HCT116 (cell line): Measurements from ENCODE around the gene GABRR2. TPM values are rescaled to one million over a fixed set of nuclear protein-coding genes. Genes with fewer than 3 reads are reported as not detected.

ENCODE experiments used
- ATAC-seq: fragments of 200-7000 bp; cut with Tn5 transposase; 2 replicates; pipeline ENCODE4 v1.9.1; 2020; ENCODE audit warnings: mild to moderate bottlenecking, moderate library complexity
- BruUV-seq: library from RNA; stranded (reverse); fragments of 400-500 nt; replicated peaks from 2 replicates; lab custom pipeline; 2021; lab: Mats Ljungman, UMichigan
- CTCF ChIA-PET: fragments of 300-600 bp; sonication (Branson Sonifier 250); formaldehyde crosslinking; loops from one replicate; lab custom pipeline; 2021; ENCODE audit warnings: antibody characterized with exemption; lab: Charles Lee
- POLR2A ChIA-PET: fragments of 300-600, 350-600 bp; sonication (Branson Sonifier 250); formaldehyde crosslinking; loops from one replicate; lab custom pipeline; 2021; ENCODE audit warnings: antibody characterized with exemption; lab: Charles Lee
- RAD21 ChIA-PET, 2 experiments: fragments of 300-600 bp; sonication (Branson Sonifier 250); formaldehyde crosslinking; loops; one replicate each; lab custom pipeline; 2023; ENCODE audit warnings: low total read pairs in 2 of 2; ENCODE audit not compliant: uncharacterized antibody in 2 of 2, unreplicated experiment in 2 of 2, low non-redundant PET in 1 of 2; lab: Charles Lee
- DNase-seq: peaks from one replicate; pipeline ENCODE4 v3.0.0-alpha.2; 2010; ENCODE audit warnings: low read depth, low spot score
- H2AFZ ChIP-seq: fragments of 200-600 bp; shearing (Covaris generic), sonication (generic); 2 replicates; pipeline ENCODE4 v1.6.1; 2017; ENCODE audit warnings: low read depth, mixed run types, mixed read lengths, antibody characterized with exemption, low read length; ENCODE audit not compliant: poor library complexity, severe bottlenecking
- H3K27ac ChIP-seq: 2 replicates; pipeline ENCODE4 v1.5.1; 2012; ENCODE audit warnings: low read depth, low read length
- H3K27me3 ChIP-seq: fragments of 200-600 bp; sonication (generic); 2 replicates; pipeline ENCODE4 v1.6.1; 2016; ENCODE audit warnings: mixed run types, low read length, mixed read lengths; ENCODE audit not compliant: insufficient read depth
- H3K36me3 ChIP-seq, 2 experiments: fragments of 200-500 bp in 1 of 2; fragments of 200-600 bp in 1 of 2; sonication (Bioruptor generic) in 1 of 2; sonication (generic) in 1 of 2; 2 replicates each; pipeline versions ENCODE4 v1.5.1 to v1.6.1; 2014 to 2016; ENCODE audit warnings: low read length in 2 of 2, inconsistent platforms in 1 of 2, mixed read lengths in 1 of 2, mixed run types in 1 of 2; ENCODE audit not compliant: insufficient read depth in 2 of 2, control insufficient read depth in 1 of 2
- H3K4me1 ChIP-seq, 2 experiments: fragments of 200-600 bp in 1 of 2; sonication (generic) in 1 of 2; 2 replicates each; pipeline versions ENCODE4 v1.5.1 to v1.6.1; 2012 to 2017; ENCODE audit warnings: low read length in 2 of 2, inconsistent platforms in 1 of 2, mild to moderate bottlenecking in 1 of 2, mixed read lengths in 1 of 2, mixed run types in 1 of 2, moderate library complexity in 1 of 2; ENCODE audit not compliant: insufficient read depth in 2 of 2, control insufficient read depth in 1 of 2
- H3K4me2 ChIP-seq: fragments of 200-600 bp; sonication (generic); 2 replicates; pipeline ENCODE4 v1.6.1; 2017; ENCODE audit warnings: mixed run types, low read length, mixed read lengths
- H3K4me3 ChIP-seq, 2 experiments: fragments of 200-600 bp in 1 of 2; sonication (generic) in 1 of 2; replicated peaks in 1 of 2; 2 replicates each; pipeline ENCODE4 v1.5.1; 2011 to 2016; ENCODE audit warnings: low read length in 2 of 2, control low read depth in 1 of 2, low read depth in 1 of 2, mild to moderate bottlenecking in 1 of 2, mixed read lengths in 1 of 2, mixed run types in 1 of 2
- H3K79me2 ChIP-seq: fragments of 200-600 bp; sonication (generic); 2 replicates; pipeline ENCODE4 v1.6.1; 2017; ENCODE audit warnings: mild to moderate bottlenecking, mixed run types, low read length, moderate library complexity, mixed read lengths; ENCODE audit not compliant: insufficient read depth
- H3K9ac ChIP-seq: fragments of 200-600 bp; sonication (generic); 2 replicates; pipeline ENCODE4 v1.6.1; 2016; ENCODE audit warnings: low read length, mixed read lengths
- H3K9me2 ChIP-seq: fragments of 200-600 bp; sonication (generic), shearing (Covaris generic); 2 replicates; pipeline ENCODE4 v1.6.1; 2017; ENCODE audit warnings: mixed run types, mild to moderate bottlenecking, moderate library complexity; ENCODE audit not compliant: insufficient read depth
- H3K9me3 ChIP-seq, 2 experiments: fragments of 200-500 bp in 1 of 2; fragments of 200-600 bp in 1 of 2; sonication (Bioruptor generic) in 1 of 2; sonication (generic) in 1 of 2; 2 replicates each; pipeline ENCODE4 v1.6.1; 2014 to 2017; ENCODE audit warnings: low read length in 2 of 2, mixed read lengths in 2 of 2, inconsistent platforms in 1 of 2, low read depth in 1 of 2, mild to moderate bottlenecking in 1 of 2, mixed run types in 1 of 2, moderate library complexity in 1 of 2; ENCODE audit not compliant: control insufficient read depth in 1 of 2, insufficient read depth in 1 of 2
- H4K20me1 ChIP-seq: fragments of 200-600 bp; sonication (generic), shearing (Covaris generic); 2 replicates; pipeline ENCODE4 v1.6.1; 2017; ENCODE audit warnings: mixed run types, mild to moderate bottlenecking, moderate library complexity; ENCODE audit not compliant: insufficient read depth
- ATF3 ChIP-seq: IDR thresholded peaks from 2 replicates; pipeline ENCODE4 v1.6.1; 2012
- CBX3 ChIP-seq: IDR thresholded peaks from 2 replicates; pipeline ENCODE4 v1.6.1; 2012; ENCODE audit warnings: low read depth
- CEBPB ChIP-seq: IDR thresholded peaks from 2 replicates; pipeline ENCODE4 v1.6.1; 2012; ENCODE audit warnings: low read depth
- CTCF ChIP-seq, 3 experiments: fragments of 200-600 bp in 1 of 3; sonication (generic) in 1 of 3; IDR thresholded peaks in 2 of 3; conservative IDR thresholded peaks in 1 of 3; 2 replicates each; pipeline ENCODE4 v1.5.1; 2012 to 2017; ENCODE audit warnings: low read depth in 2 of 3, low read length in 2 of 3, antibody characterized with exemption in 1 of 3, borderline replicate concordance in 1 of 3, control low read depth in 1 of 3, mild to moderate bottlenecking in 1 of 3, mixed read lengths in 1 of 3, mixed run types in 1 of 3, moderate library complexity in 1 of 3; ENCODE audit not compliant: insufficient read depth in 1 of 3
- EGR1 ChIP-seq: IDR thresholded peaks from 2 replicates; pipeline ENCODE4 v1.6.1; 2012; ENCODE audit warnings: low read depth
- ELF1 ChIP-seq: IDR thresholded peaks from 2 replicates; pipeline ENCODE4 v1.6.1; 2012; ENCODE audit warnings: low read depth, borderline replicate concordance
- EZH2 ChIP-seq: fragments of 200-600 bp; sonication (generic); IDR thresholded peaks from 2 replicates; pipeline ENCODE4 v1.6.1; 2017; ENCODE audit warnings: antibody characterized with exemption, mixed run types
- FOSL1 ChIP-seq: IDR thresholded peaks from 2 replicates; pipeline ENCODE4 v1.6.1; 2012; ENCODE audit warnings: low read depth
- JUND ChIP-seq: IDR thresholded peaks from 2 replicates; pipeline ENCODE4 v1.6.1; 2012
- POLR2AphosphoS5 ChIP-seq: IDR thresholded peaks from 2 replicates; pipeline ENCODE4 v1.6.1; 2011; ENCODE audit warnings: mild to moderate bottlenecking, low read depth, low read length, moderate library complexity
- RAD21 ChIP-seq: IDR thresholded peaks from 2 replicates; pipeline ENCODE4 v1.6.1; 2012; ENCODE audit warnings: low read depth, mild to moderate bottlenecking
- SIN3A ChIP-seq: IDR thresholded peaks from 2 replicates; pipeline ENCODE4 v1.6.1; 2012; ENCODE audit warnings: low read depth
- SP1 ChIP-seq: IDR thresholded peaks from 2 replicates; pipeline ENCODE4 v1.6.1; 2012; ENCODE audit warnings: low read depth
- TCF7L2 ChIP-seq: IDR thresholded peaks from 2 replicates; pipeline ENCODE4 v1.7.0; 2011; ENCODE audit warnings: borderline replicate concordance, inconsistent platforms; ENCODE audit not compliant: insufficient read depth, insufficient read length; ENCODE audit errors: extremely low read depth
- YY1 ChIP-seq: IDR thresholded peaks from 2 replicates; pipeline ENCODE4 v1.6.1; 2011; ENCODE audit warnings: low read length, low read depth, moderate library complexity, mild to moderate bottlenecking; ENCODE audit not compliant: insufficient replicate concordance; ENCODE audit errors: extremely low read depth
- ZBTB33 ChIP-seq: IDR thresholded peaks from 2 replicates; pipeline ENCODE4 v1.6.1; 2011; ENCODE audit warnings: mild to moderate bottlenecking, low read length, moderate library complexity; ENCODE audit not compliant: insufficient replicate concordance; ENCODE audit errors: extremely low read depth
- ZNF274 ChIP-seq: fragments of 200-500 bp; sonication (Bioruptor generic); IDR thresholded peaks from 2 replicates; pipeline ENCODE4 v1.6.1; 2014; ENCODE audit warnings: mild to moderate bottlenecking, low read depth, low read length, inconsistent platforms
- intact Hi-C: fragments of 100-400 bp; cut with micrococcal nuclease; formaldehyde crosslinking; loops from 2 replicates; pipeline ENCODE4 v1.10.0; 2022
- total RNA-seq: library from RNA; stranded (reverse); gene quantifications from one replicate; pipeline ENCODE4 v1.2.1, GENCODE V29; 2021; ENCODE audit not compliant: unreplicated experiment
- TF ChIP-seq, protein P1 (sequence below): IDR thresholded peaks from 2 replicates; pipeline ENCODE4 v1.6.1; 2012

The GABRR2 gene
- total RNA-seq, 1 experiment from 2014 or later, result 0.57 TPM

DNA sequence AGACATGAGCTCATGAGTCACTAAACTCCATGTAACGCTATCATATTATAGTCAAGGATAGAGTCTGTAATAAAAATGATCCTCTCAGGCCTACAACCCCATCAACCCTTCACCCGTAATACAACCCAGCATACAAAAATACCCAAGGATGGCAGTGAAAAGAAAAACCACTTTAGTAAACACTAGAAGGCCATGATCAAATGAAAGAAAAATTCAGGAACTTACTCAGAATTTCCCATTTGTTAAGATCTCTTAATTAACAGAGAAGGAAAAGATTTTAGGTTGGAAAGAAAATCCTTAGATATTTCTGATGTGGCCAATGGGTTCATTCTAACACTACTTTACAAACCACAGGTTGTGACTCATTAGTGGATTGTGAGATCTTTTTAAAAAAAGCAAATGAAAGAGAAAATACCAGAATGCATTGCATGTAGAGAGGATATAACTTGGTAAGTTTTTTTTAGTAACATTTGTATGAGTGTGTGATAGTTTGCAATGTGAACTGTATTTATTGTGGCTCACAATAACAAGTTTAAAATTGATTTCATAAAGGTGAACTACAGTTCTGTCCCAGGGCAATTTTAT is 45.4 kb upstream of the GABRR2 start (continued):
- TF ChIP-seq ZNF274 (no peak), EZH2 (no peak), ATF3 (no peak)

DNA sequence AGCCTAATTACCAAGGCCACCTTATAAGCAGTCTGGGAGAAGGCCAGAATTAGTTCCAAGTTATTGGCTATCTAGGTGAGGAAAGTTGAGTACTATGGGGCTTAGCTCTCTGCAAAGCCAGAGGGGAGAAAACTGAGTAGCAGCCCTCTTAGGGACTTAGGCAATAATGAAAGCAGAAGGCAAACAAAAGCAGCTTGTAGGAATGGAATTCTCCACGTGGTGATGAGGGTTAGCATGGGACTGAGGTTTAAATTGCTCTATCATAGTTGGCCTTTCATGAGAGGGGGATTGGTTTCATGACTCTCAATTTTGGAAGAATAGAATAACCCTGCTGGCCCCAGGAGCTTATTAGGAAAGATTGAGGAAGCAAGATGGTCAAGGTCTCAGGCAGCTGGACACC is 44.5 kb upstream of the GABRR2 start:
- H3K9me3 ChIP-seq, result no peaks in the 10 kb centered on the region
- no peak overlapping the region for H3K9ac ChIP-seq
- no peak for DNase-seq
- H3K27me3 ChIP-seq, result no peaks in the 10 kb centered on the region
- no peaks in the 10 kb centered on the region for H3K9me2 ChIP-seq
- POLR2A ChIA-PET, result interaction anchor here (1.0 to 1.3 kb wide), 2 partner anchors 8 to 10 kb away, joined by 4 read pairs; no protein-coding TSS in a partner anchor
- H2AFZ ChIP-seq, result no peak overlapping the region
- H3K27ac ChIP-seq, result no peak overlapping the region
- intact Hi-C loops, result no loop called here
- RAD21 ChIA-PET, result interaction anchor here in 1 of 2 experiments (0.6 kb wide), 2 partner anchors 370 to 1412 kb away, joined by 3 read pairs; no protein-coding TSS in a partner anchor
- no peaks in the 10 kb centered on the region for H3K79me2 ChIP-seq
- H3K4me1 ChIP-seq, result no peaks in the 10 kb centered on the region
- H3K4me3 ChIP-seq, result no peak overlapping the region
- ATAC-seq, result no peak
- no peaks in the 10 kb centered on the region for H3K36me3 ChIP-seq
- TF ChIP-seq, protein P1, sequence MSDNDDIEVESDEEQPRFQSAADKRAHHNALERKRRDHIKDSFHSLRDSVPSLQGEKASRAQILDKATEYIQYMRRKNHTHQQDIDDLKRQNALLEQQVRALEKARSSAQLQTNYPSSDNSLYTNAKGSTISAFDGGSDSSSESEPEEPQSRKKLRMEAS, result no peak
- no peak for TF ChIP-seq EGR1
- no peak for TF ChIP-seq ZBTB33
- TF ChIP-seq JUND, result no peak
- TF ChIP-seq FOSL1, result no peak
- TF ChIP-seq ELF1, result no peak
- no peak for TF ChIP-seq TCF7L2
- no peak for TF ChIP-seq CBX3
- TF ChIP-seq CEBPB, result no peak
- no peak for TF ChIP-seq YY1
- TF ChIP-seq CTCF (IDR thresholded peaks at IDR 0.05 in 2 of 3, conservative IDR thresholded peaks at IDR 0.05 in 1 of 3; ENCODE audit: borderline replicate concordance in 1 of 3, insufficient read depth in 1 of 3, low read depth in 2 of 3, low read length in 2 of 3), result no peak
- TF ChIP-seq POLR2AphosphoS5, result no peak
- TF ChIP-seq ATF3, result no peak
- TF ChIP-seq EZH2, result no peak
- TF ChIP-seq SIN3A, result no peak
- no peak for TF ChIP-seq RAD21
- no peak for TF ChIP-seq SP1
- no peak for TF ChIP-seq ZNF274
- TF ChIP-seq, all 23 proteins: peak for 0
- CTCF ChIA-PET, result interaction anchor here (1.2 kb wide), 1 partner anchor 9 kb away, joined by 6 read pairs; no protein-coding TSS in a partner anchor
- no peak overlapping the region for H3K4me2 ChIP-seq
- H4K20me1 ChIP-seq, result no peaks in the 10 kb centered on the region
- BruUV-seq, result no TSS peak
